RKO (cell line): ENCODE results near the gene FSCN2.
A peak's percentile ranks its signal among the peaks of the same experiment; 100 is the strongest.

Experiments
- DNase-seq: peaks from one replicate; pipeline ENCODE4 v3.0.0-alpha.2; 2016; ENCODE audit warnings: low spot score

The FSCN2 gene

GRCh38 chr17:81557276-81558114, 29.3 kb downstream of the FSCN2 start:
- DNase-seq, result no peak

DNA sequence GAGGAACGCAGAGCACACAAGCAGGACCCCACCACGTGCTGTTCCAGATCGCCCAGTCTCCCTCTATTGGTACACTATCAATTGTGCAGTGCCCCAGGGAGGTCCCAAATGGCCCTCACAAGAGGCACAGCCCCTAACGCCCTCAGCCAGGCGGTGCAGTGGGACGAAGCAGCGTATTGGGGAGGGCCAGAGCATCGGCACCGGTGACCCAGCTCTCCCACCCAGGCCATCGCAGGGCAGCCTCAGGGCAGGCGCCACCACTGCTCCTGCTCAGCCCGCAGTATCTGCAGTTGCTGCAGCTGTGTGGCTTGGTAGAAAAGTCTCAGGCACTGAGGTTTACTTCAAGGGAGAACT, 29.9 kb downstream of the FSCN2 start:
- DNase-seq, result no peak

GRCh38 chr17:81558941-81559806, 31.0 kb downstream of the FSCN2 start:
- DNase-seq, result peak; percentile 27

DNA sequence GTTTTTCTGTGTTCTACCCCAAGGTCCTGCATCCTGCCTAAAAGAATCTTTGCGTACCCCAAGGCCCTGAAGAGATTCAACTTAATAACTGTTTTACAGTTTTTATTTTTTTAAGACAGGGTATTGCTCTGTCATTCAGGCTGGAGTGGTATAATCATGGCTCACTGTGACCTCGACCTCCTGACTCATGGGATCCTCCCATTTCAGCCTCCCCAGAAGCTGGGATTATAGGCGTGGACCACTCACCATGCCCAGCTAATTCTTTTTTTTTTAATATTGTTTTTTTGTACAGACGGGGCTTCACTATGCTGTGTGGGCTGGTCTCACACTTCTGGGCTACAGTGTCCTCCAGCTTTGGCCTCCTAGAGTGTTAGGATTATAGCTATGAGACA, 33.3 kb downstream of the FSCN2 start:
- peak; percentile 45 for DNase-seq

DNA sequence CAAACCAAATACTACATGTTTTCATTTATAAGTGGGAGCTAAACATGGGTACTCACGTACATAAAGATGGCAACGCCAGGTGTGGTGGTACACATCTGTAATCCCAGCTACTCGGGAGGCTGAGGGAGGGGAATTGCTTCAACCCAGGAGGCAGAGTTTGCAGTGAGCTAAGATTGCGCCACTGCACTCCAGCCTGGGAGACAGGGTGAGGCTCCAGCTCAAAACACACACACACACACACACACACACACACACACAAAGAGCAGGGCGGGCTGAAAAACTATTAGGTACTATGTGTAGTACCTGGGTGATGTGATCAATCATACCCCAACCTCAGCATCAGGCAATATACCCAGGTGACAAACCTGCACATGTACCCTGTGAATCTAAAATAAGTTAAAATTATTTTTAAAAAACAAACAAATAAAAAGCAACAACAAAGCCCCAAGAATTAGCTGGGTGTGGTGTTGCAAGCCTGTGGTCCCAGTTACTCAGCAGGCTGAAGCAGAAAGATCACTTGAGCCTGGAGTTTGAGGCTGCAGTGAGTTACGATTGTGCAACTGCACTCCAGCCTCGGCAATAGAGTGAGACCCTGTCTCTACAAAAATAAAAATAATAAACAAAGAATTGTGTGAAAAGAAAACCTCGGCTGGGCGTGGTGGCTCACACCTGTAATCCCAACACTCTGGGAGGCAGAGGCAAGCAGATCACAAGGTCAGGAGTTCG, 35.8 kb downstream of the FSCN2 start:
- DNase-seq, result no peak

- DNase-seq, result no peak
Measured at GRCh38 chr17:81564778-81565177, 36.6 kb downstream of the FSCN2 start.

DNA sequence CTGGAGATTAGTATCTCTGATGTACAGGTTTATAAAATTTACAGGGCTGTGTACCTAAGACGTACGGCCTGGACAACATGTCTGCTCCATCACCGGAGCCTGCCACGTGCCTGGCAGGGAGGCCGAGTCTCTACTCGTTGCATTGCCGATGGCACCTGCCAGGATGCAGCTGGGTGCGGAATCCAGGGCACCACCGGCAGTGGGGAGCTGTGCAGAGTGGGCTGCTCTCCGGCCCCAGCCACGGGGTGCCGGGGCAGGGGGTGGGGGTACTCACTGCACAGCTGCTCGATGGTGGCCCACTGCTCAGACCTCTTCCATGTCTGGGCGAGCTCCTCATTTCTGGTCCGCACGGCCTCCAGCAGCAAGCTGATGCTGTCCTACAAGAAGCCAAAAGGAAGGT, 37.1 kb downstream of the FSCN2 start:
- DNase-seq, result no peak

DNA sequence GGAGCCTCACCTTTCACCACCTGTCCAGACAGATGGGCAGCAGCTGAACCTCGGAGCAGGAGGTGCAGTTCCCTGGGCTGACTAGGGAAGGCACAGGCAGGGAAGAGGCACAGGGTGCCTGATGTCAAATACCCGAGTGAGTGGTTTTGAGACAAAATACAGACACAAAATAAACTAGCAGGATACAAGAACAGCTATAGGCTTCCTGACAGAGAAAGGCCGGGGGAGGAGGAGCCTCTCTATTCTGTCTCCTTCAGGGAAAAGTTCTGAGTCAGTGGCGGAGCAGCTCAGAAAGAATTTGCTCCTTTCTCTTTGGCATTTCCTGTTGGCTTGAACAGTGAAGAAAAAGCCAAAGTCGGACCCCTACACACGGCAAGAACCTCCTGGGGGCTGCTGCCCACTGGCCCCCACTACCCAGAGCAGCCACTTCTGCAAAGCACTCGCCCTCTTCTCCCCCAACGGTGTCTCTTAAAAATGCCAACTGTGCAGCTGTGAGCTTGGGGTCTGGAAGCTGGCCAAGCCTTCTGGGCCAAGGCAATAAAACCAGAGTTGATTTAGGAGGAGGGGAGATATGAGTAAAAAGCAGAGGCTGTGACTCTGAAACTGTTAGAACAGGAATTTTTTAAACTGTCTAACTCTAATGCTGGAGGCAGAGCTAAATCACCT, 38.4 kb downstream of the FSCN2 start:
- peak; percentile 66 for DNase-seq

DNA sequence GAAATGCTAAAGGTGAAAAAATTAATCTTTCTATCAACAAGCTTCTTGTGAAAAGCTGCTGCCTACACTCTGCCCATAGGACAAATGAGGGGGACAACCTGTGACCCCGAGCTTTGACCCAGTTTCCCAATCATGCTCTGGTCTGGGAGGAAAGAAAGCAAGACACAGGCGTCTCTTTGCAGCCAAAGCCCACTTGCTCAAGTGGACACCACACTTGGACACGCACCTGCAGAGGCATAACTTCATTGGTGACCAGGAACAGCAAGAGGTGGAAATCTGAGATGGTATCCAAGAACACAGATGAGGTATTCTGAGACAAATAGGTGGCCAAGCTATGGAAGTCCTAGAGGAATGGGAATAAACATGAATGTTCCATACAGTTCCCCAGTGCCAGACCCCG, 39.0 kb downstream of the FSCN2 start:
- no peak for DNase-seq

DNA sequence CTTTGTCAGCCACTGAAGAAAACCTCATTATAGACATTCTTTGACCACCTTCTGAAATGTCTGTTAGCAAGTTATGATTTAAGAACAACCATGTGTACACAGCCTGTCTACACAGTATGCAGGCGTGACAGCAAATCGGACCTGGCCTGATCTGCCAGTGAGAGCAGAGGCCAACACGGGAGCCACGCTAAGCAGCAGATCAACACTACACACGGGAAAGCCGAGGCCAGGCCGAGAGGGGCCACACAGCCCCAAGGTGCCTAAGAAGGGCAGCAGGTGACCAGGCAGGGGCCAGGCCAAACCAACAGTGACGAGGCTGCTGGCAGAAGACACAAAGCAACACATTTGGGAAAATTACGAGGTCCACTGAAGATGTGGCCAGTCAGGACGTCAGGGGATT, 40.2 kb downstream of the FSCN2 start:
- DNase-seq, result no peak

- DNase-seq, result no peak
Measured at GRCh38 chr17:81569986-81570514, 41.9 kb downstream of the FSCN2 start.

- DNase-seq, result no peak
Measured at GRCh38 chr17:81570964-81571363, 42.8 kb downstream of the FSCN2 start.

DNA sequence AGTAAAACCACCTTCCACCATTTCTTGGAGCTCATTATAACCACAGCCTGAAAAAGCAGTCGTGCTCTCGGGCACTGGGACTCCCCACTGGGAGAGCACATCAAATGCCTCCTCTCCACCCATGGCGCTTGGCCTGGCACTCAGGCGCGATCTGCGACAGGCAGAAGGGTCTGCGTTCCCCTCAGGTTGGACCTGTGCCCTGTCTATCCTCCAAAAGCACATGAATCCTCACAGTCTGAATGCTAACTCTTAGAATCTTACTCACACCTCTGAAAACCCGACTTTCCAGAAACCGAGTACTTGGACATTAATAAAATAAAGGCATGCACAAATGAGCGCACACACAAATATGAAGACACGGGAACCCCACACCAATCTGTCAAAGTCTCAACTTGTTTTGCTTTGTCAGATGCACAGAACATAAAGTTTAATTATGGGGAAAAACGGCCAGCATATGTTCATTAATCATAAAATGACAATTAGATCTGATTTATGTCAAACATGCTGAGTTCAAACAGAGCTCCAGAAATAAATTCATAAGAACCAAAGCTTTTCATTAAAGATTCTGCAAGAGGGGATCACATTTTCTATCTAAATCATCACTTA, 44.5 kb downstream of the FSCN2 start:
- no peak for DNase-seq

DNA sequence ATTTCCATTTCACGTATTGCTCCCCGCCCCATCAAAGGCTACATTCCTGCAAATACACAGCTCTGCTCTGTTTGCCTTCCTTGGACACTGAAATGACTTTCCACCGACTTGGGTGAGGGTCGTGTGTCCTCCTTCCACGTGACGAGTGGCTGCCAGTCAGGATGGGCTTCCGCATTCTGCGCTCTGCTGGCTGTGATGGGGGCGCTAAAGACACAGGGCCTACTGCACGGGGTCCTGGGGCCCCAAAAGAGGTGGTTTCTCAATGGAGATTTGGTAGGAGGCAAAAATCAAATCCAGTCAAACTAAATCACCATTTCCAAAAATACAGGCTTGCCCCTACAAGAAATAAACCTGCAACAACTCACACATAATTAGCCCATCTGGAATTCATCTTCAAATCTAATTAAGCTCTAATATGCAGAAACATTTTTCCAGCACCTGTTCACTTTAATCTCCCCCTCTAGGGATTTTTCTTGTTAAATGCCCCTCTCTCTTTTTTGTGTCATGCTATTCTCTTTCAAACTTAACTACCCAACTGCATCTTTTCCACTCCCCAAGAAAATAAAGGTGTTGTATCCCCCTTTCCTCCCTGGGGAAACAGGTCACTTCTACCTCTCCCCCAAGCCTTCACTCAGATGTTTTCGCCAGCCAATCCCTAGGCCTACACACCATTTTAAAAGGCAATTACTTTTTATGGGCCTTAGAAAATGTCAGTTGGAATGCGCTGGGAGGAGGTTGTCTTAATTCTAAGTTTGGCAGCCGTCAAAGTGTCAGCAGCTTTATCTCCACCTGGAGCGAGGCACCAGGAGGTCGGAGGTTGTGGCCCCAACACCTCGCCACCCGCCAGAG, 45.8 kb downstream of the FSCN2 start:
- DNase-seq, result no peak

GRCh38 chr17:81574643-81574956, 46.4 kb downstream of the FSCN2 start:
- DNase-seq, result no peak

- DNase-seq, result no peak
Measured at GRCh38 chr17:81575836-81576235, 47.7 kb downstream of the FSCN2 start.

- DNase-seq, result peak; percentile 55
Measured at GRCh38 chr17:81576621-81577277, 48.6 kb downstream of the FSCN2 start.

DNA sequence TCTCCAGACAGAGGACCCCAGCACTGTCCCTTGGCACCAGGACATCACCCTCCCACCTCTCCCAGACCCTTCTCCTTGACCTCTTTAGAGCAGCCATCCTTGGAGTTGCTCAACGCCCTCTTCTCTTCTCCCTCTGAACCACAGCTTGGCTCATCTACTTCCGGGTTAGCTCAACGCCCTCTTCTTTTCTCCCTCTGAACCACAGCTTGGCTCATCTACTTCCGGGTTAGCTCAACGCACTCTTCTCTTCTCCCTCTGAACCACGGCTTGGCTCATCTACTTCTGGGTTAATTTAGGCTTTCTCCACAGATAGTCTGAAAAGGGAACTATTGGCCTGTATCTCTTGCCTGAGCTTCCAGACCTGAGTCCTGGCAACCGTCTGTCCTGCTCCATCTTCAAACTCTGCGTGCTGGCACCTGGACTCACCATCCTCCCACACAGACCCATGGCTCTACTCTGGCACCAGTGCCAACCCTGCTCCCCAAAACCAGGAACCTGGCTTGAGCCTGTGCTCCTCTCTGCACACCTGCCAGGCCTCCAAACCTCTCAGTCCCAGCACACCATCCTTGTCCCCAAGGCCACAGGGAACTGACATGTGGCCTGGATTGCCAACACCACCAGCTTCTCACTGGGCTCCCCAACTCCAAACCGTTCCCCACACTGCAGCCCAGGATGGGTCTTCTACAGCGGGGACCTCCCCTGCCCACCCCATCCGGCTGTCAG, 49.3 kb downstream of the FSCN2 start:
- no peak for DNase-seq

GRCh38 chr17:81578038-81578441, 49.9 kb downstream of the FSCN2 start:
- DNase-seq, result no peak
